ENCODE results near the gene GRID1. TPM values are rescaled to one million over a fixed set of nuclear protein-coding genes. Genes with fewer than 3 reads are reported as not detected.
A peak's percentile ranks its signal among the peaks of the same experiment; 100 is the strongest.

The GRID1 gene
- total RNA-seq, 1 donor from 2014 or later, result 0.60 TPM

- no peak for TF ChIP-seq CTCF (IDR thresholded peaks at IDR 0.05)
- H3K27me3 Mint-ChIP-seq (ENCODE audit: low read depth), result peaks cover 13% of the 10 kb centered on the region
- no peak overlapping the region for H3K27ac Mint-ChIP-seq (ENCODE audit: unreplicated experiment)
- H3K9me3 Mint-ChIP-seq (ENCODE audit: low read depth), result no peaks in the 10 kb centered on the region
- no peak overlapping the region for H3K4me3 Mint-ChIP-seq (ENCODE audit: unreplicated experiment)
- no peaks in the 10 kb centered on the region for H3K36me3 Mint-ChIP-seq (ENCODE audit: low read depth)
- H3K4me1 Mint-ChIP-seq (ENCODE audit: low read depth), result no peaks in the 10 kb centered on the region
- DNase-seq (ENCODE audit: low spot score), result peak; percentile 34
Observed at GRCh38 chr10:86209726-86210125, 156.9 kb downstream of the GRID1 start.

GRCh38 chr10:86207226-86207625, 159.4 kb downstream of the GRID1 start:
- no peaks in the 10 kb centered on the region for H3K9me3 Mint-ChIP-seq (ENCODE audit: low read depth)
- H3K36me3 Mint-ChIP-seq (ENCODE audit: low read depth), result no peaks in the 10 kb centered on the region
- no peak for TF ChIP-seq CTCF (IDR thresholded peaks at IDR 0.05)
- no peak overlapping the region for H3K27ac Mint-ChIP-seq (ENCODE audit: unreplicated experiment)
- no peak for DNase-seq (ENCODE audit: low spot score)
- H3K4me3 Mint-ChIP-seq (ENCODE audit: unreplicated experiment), result no peak overlapping the region
- H3K27me3 Mint-ChIP-seq (ENCODE audit: low read depth), result peaks cover 7% of the 10 kb centered on the region
- H3K4me1 Mint-ChIP-seq (ENCODE audit: low read depth), result no peaks in the 10 kb centered on the region

- H3K9me3 Mint-ChIP-seq (ENCODE audit: low read depth), result no peaks in the 10 kb centered on the region
- no peak for DNase-seq (ENCODE audit: low spot score)
- TF ChIP-seq CTCF (IDR thresholded peaks at IDR 0.05), result no peak
- H3K27ac Mint-ChIP-seq (ENCODE audit: unreplicated experiment), result no peak overlapping the region
- no peaks in the 10 kb centered on the region for H3K4me1 Mint-ChIP-seq (ENCODE audit: low read depth)
- peaks cover 7% of the 10 kb centered on the region for H3K27me3 Mint-ChIP-seq (ENCODE audit: low read depth)
- H3K4me3 Mint-ChIP-seq (ENCODE audit: unreplicated experiment), result no peak overlapping the region
- H3K36me3 Mint-ChIP-seq (ENCODE audit: low read depth), result no peaks in the 10 kb centered on the region
Observed at GRCh38 chr10:86206240-86206579, 160.4 kb downstream of the GRID1 start.

- peaks cover 6% of the 10 kb centered on the region for H3K27me3 Mint-ChIP-seq (ENCODE audit: low read depth)
Observed at GRCh38 chr10:86205306-86206239, 161.0 kb downstream of the GRID1 start.

More at GRCh38 chr10:86205306-86206239, 161.0 kb downstream of the GRID1 start:
- Mint-ChIP-seq H3K36me3 (ENCODE audit: low read depth) (no peaks in the 10 kb centered on the region), H3K4me3 (ENCODE audit: unreplicated experiment) (no peak overlapping the region), H3K9me3 (ENCODE audit: low read depth) (no peaks in the 10 kb centered on the region), H3K27ac (ENCODE audit: unreplicated experiment) (no peak overlapping the region), H3K4me1 (ENCODE audit: low read depth) (no peaks in the 10 kb centered on the region)
- no peak for TF ChIP-seq CTCF (IDR thresholded peaks at IDR 0.05)
- DNase-seq (ENCODE audit: low spot score), result no peak
